H1 (cell line): Measurements from ENCODE around the gene TNKS2. TPM values are rescaled to one million over a fixed set of nuclear protein-coding genes. Genes with fewer than 3 reads are reported as not detected.

Experiments
- CREB1 ChIP-seq: IDR thresholded peaks from 2 replicates; pipeline ENCODE4 v1.6.1; 2012; ENCODE audit warnings: inconsistent platforms
- JUND ChIP-seq: IDR thresholded peaks from 2 replicates; pipeline ENCODE4 v1.6.1; 2011; ENCODE audit warnings: mild to moderate bottlenecking, improper control_type of control experiment, low read length
- KDM1A ChIP-seq: fragments of 200-600, 300-600 bp; sonication (generic); IDR thresholded peaks from 2 replicates; pipeline ENCODE4 v1.7.1; 2016; ENCODE audit warnings: mild to moderate bottlenecking, low read length, borderline replicate concordance
- SIRT6 ChIP-seq: IDR thresholded peaks from one replicate; pipeline ENCODE4 v1.7.1; 2012; ENCODE audit warnings: low read length, inconsistent platforms
- polyA plus RNA-seq, 7 experiments: library from polyadenylated mRNA; depleted of rRNA in 3 of 7; stranded (reverse) in 5 of 7; unstranded in 2 of 7; fragments of >200 nt in 5 of 7; fragments of 200-250 nt in 2 of 7; gene quantifications; 1 replicate in 5 of 7; 2 replicates in 1 of 7; 4 replicates in 1 of 7; pipeline versions ENCODE4 v1.2.1 to v1.2.3, GENCODE V29; 2011 to 2013; ENCODE audit warnings: missing spikeins in 2 of 7, mixed read lengths in 2 of 7
- total RNA-seq: library from RNA; stranded (reverse); fragmentation: NEBNext Ultra II Directional; extraction: Animal tissue kit (Norgen Biotek cat#: 25700); gene quantifications from 2 replicates; pipeline ENCODE4 v1.2.1, GENCODE V29; 2021
- TF ChIP-seq, protein P1 (sequence below), 3 experiments: IDR thresholded peaks; 1 replicate in 2 of 3; 2 replicates in 1 of 3; pipeline versions ENCODE4 v1.5.1 to v1.6.1; 2011; ENCODE audit warnings: low read length in 3 of 3, mild to moderate bottlenecking in 3 of 3, inconsistent platforms in 2 of 3, low read depth in 1 of 3, moderate library complexity in 1 of 3; ENCODE audit not compliant: insufficient read depth in 1 of 3; ENCODE audit errors: control extremely low read depth in 1 of 3

The TNKS2 gene
- total and polyA plus RNA-seq, 2 of the 8 experiments (the other 6 are each of a cell fraction or from before 2014, with no cell fraction given), result 23.3 to 73.6 TPM

DNA sequence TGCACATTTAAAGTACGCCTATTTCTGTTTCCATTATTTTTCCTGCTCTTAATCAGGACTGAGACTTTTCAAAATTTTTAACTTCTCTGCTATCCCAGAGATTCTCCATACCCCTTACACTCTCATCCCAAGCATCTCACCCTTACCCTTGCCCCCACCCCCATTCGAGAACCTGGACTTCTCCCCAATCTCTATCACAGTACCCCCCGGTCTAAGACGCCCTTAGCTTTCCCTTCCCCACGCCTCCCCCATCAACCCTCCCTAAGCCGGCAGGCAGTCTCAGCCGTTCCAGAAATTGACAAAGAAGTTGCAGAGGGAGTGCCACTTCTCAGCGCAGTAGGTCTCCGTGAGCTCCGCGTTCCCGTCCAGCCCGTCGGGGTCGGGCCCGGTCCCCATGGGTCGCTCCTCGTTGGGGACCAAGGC lies 109.7 kb downstream of the TNKS2 start (continued):
- TF ChIP-seq, protein P1, sequence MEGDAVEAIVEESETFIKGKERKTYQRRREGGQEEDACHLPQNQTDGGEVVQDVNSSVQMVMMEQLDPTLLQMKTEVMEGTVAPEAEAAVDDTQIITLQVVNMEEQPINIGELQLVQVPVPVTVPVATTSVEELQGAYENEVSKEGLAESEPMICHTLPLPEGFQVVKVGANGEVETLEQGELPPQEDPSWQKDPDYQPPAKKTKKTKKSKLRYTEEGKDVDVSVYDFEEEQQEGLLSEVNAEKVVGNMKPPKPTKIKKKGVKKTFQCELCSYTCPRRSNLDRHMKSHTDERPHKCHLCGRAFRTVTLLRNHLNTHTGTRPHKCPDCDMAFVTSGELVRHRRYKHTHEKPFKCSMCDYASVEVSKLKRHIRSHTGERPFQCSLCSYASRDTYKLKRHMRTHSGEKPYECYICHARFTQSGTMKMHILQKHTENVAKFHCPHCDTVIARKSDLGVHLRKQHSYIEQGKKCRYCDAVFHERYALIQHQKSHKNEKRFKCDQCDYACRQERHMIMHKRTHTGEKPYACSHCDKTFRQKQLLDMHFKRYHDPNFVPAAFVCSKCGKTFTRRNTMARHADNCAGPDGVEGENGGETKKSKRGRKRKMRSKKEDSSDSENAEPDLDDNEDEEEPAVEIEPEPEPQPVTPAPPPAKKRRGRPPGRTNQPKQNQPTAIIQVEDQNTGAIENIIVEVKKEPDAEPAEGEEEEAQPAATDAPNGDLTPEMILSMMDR (IDR thresholded peaks at IDR 0.05; ENCODE audit: control extremely low read depth in 1 of 3, insufficient read depth in 1 of 3, low read depth in 1 of 3, low read length in 3 of 3), result no peak
- TF ChIP-seq CREB1, result no peak
- TF ChIP-seq JUND, result no peak
- no peak for TF ChIP-seq KDM1A
- TF ChIP-seq SIRT6, result no peak
